Chondrocyte (in vitro differentiated cells): Measurements from ENCODE around the gene CLEC16A. TPM values are rescaled to one million over a fixed set of nuclear protein-coding genes. Genes with fewer than 3 reads are reported as not detected.

Experiments
- DNase-seq: peaks from one replicate; pipeline ENCODE4 v3.0.0; 2021; ENCODE audit warnings: mixed read lengths, low spot score
- H3K27ac Mint-ChIP-seq: one replicate; pipeline ENCODE4 v1.8.0; 2021; ENCODE audit warnings: mild to moderate bottlenecking, moderate library complexity, mixed read lengths; ENCODE audit not compliant: unreplicated experiment
- H3K27me3 Mint-ChIP-seq: 2 replicates; pipeline ENCODE4 v1.8.0; 2021; ENCODE audit warnings: low read depth, mixed read lengths
- H3K36me3 Mint-ChIP-seq: 2 replicates; pipeline ENCODE4 v1.8.0; 2021; ENCODE audit warnings: low read depth, mixed read lengths
- H3K4me1 Mint-ChIP-seq: 2 replicates; pipeline ENCODE4 v1.8.0; 2021; ENCODE audit warnings: low read depth, mild to moderate bottlenecking, mixed read lengths
- H3K4me3 Mint-ChIP-seq: one replicate; pipeline ENCODE4 v1.8.0; 2021; ENCODE audit warnings: mild to moderate bottlenecking, moderate library complexity, mixed read lengths; ENCODE audit not compliant: unreplicated experiment
- H3K9me3 Mint-ChIP-seq: 2 replicates; pipeline ENCODE4 v1.8.0; 2021; ENCODE audit warnings: low read depth, mixed read lengths
- CTCF ChIP-seq: fragments of 200-600 bp; sonication (generic); IDR thresholded peaks from 2 replicates; pipeline ENCODE4 v1.5.0; 2021; ENCODE audit warnings: antibody characterized with exemption, mild to moderate bottlenecking, moderate library complexity
- total RNA-seq: library from RNA; stranded (reverse); gene quantifications from 3 replicates; pipeline ENCODE4 v1.2.1, GENCODE V29; 2021

CLEC16A gene
- total RNA-seq, 1 donor from 2014 or later: 17.9 TPM

GRCh38 chr16:11098601-11099390 lies 154.4 kb downstream of the CLEC16A start:
- peaks cover 40% of the 10 kb centered on the region for H3K4me1 Mint-ChIP-seq
- TF ChIP-seq CTCF: no peak
- peak; percentile 58 for DNase-seq
- H3K4me3 Mint-ChIP-seq: no peak overlapping the region
- H3K9me3 Mint-ChIP-seq: no peaks in the 10 kb centered on the region
- H3K36me3 Mint-ChIP-seq: peaks cover 7% of the 10 kb centered on the region
- no peak overlapping the region for H3K27ac Mint-ChIP-seq
- no peaks in the 10 kb centered on the region for H3K27me3 Mint-ChIP-seq

DNA sequence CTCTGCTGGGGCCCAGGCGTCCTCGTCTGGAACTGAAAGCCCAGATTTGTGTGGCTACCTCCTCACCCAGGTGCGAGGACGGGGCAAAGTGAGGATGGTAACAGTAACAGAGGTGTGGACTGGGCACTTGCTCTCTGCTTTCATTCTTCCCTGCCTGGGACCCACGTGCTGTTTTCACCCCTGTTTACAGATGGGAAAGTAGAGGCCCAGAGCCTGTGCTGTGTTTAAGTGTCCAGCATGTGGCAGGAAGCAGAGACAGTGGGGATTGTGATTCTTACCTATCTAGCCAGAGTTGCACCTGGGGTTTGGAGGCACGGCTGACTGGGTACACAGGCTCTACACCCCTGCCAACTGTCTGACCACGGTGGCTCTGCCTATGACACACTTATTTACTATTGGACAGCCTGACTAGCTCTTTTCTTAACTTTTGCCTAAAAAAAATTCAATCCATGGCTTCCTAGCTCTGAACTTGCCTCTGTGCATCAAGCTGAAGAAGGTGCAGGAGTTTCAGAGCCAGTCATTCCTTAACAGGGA lies 155.4 kb downstream of the CLEC16A start:
- no peaks in the 10 kb centered on the region for H3K27me3 Mint-ChIP-seq
- DNase-seq: peak; percentile 52
- peaks cover 38% of the 10 kb centered on the region for H3K4me1 Mint-ChIP-seq
- no peak overlapping the region for H3K4me3 Mint-ChIP-seq
- H3K27ac Mint-ChIP-seq: peak overlapping the region; percentile 97
- H3K36me3 Mint-ChIP-seq: peaks cover 7% of the 10 kb centered on the region
- no peak for TF ChIP-seq CTCF
- no peaks in the 10 kb centered on the region for H3K9me3 Mint-ChIP-seq

- H3K27ac Mint-ChIP-seq: peak overlapping the region; percentile 97
- no peak for DNase-seq
These were observed 155.9 kb downstream of the CLEC16A start for GRCh38 chr16:11100239-11100750.

DNA sequence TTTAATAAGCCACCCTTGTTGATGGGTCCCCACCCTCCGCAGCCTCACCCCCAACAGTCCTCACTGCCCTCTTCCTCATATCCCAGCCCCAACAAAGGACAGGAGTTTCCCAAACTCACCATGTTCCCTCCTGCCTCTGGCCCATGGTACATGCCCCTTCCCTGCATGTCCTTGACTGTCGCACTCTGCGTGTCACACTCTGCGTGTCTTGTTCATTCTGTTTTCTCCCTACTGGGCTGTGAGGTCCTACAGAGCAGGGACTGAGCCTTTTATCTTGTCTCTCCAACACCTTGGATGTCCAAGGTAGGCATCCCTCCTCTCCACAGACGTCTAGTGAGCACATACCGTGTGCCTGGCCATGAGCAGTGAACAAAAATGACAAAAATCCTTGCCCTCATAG lies 156.9 kb downstream of the CLEC16A start:
- no peaks in the 10 kb centered on the region for H3K9me3 Mint-ChIP-seq
- H3K27ac Mint-ChIP-seq: peak overlapping the region; percentile 54
- no peaks in the 10 kb centered on the region for H3K27me3 Mint-ChIP-seq
- peak; percentile 27 for DNase-seq
- H3K36me3 Mint-ChIP-seq: peaks cover 9% of the 10 kb centered on the region
- no peak for TF ChIP-seq CTCF
- peaks cover 39% of the 10 kb centered on the region for H3K4me1 Mint-ChIP-seq
- H3K4me3 Mint-ChIP-seq: no peak overlapping the region

More at GRCh38 chr16:11100239-11100750, 155.9 kb downstream of the CLEC16A start:
- peak; percentile 72 for TF ChIP-seq CTCF
- H3K9me3 Mint-ChIP-seq: no peaks in the 10 kb centered on the region
- H3K4me3 Mint-ChIP-seq: no peak overlapping the region
- peaks cover 38% of the 10 kb centered on the region for H3K4me1 Mint-ChIP-seq
- H3K36me3 Mint-ChIP-seq: peaks cover 9% of the 10 kb centered on the region
- H3K27me3 Mint-ChIP-seq: no peaks in the 10 kb centered on the region

GRCh38 chr16:11101695-11102522 lies 157.5 kb downstream of the CLEC16A start:
- peaks cover 9% of the 10 kb centered on the region for H3K36me3 Mint-ChIP-seq
- H3K9me3 Mint-ChIP-seq: no peaks in the 10 kb centered on the region
- H3K27me3 Mint-ChIP-seq: no peaks in the 10 kb centered on the region
- H3K4me1 Mint-ChIP-seq: peaks cover 39% of the 10 kb centered on the region
- H3K27ac Mint-ChIP-seq: peak overlapping the region; percentile 54
- DNase-seq: peak; percentile 0
- no peak overlapping the region for H3K4me3 Mint-ChIP-seq
- TF ChIP-seq CTCF: peak; percentile 52
